GM12878 (cell line): ENCODE results near the gene SLC29A1. TPM values are rescaled to one million over a fixed set of nuclear protein-coding genes. Genes with fewer than 3 reads are reported as not detected.

ENCODE experiments used
- ASH2L ChIP-seq: fragments of 300-600, 200-600 bp; sonication (generic); IDR thresholded peaks from 2 replicates; pipeline ENCODE4 v1.6.1; 2017; ENCODE audit warnings: low read depth, mild to moderate bottlenecking, borderline replicate concordance
- BHLHE40 ChIP-seq, 2 experiments: fragments of 450-650 bp in 1 of 2; IDR thresholded peaks; 2 replicates each; pipeline ENCODE4 v1.6.1; 2011 to 2017; ENCODE audit warnings: low read depth in 2 of 2, borderline replicate concordance in 1 of 2, improper control_type of control experiment in 1 of 2, low read length in 1 of 2, mild to moderate bottlenecking in 1 of 2
- CREB1 ChIP-seq: IDR thresholded peaks from 2 replicates; pipeline ENCODE4 v1.6.1; 2012; ENCODE audit warnings: low read depth, mild to moderate bottlenecking, inconsistent platforms
- E4F1 ChIP-seq: fragments of 450-650 bp; IDR thresholded peaks from 2 replicates; pipeline ENCODE4 v1.6.1; 2018; ENCODE audit warnings: borderline replicate concordance, mild to moderate bottlenecking; ENCODE audit not compliant: partially characterized antibody
- EGR1 ChIP-seq, 2 experiments: IDR thresholded peaks; 1 replicate in 1 of 2; 2 replicates in 1 of 2; pipeline ENCODE4 v1.6.1; 2011 to 2012; ENCODE audit warnings: low read depth in 2 of 2, low read length in 2 of 2, borderline replicate concordance in 1 of 2, mild to moderate bottlenecking in 1 of 2, moderate library complexity in 1 of 2
- FOS ChIP-seq: IDR thresholded peaks from 3 replicates; pipeline ENCODE4 v1.6.1; 2011; ENCODE audit warnings: borderline replicate concordance; ENCODE audit not compliant: insufficient read length; ENCODE audit errors: extremely low read depth
- JUND ChIP-seq: IDR thresholded peaks from 2 replicates; pipeline ENCODE4 v1.6.1; 2012; ENCODE audit warnings: low read depth, mild to moderate bottlenecking, low read length, improper control_type of control experiment, moderate library complexity
- MEF2A ChIP-seq: IDR thresholded peaks from 2 replicates; pipeline ENCODE4 v1.6.1; 2011; ENCODE audit warnings: low read depth, mild to moderate bottlenecking, low read length, moderate library complexity; ENCODE audit not compliant: insufficient read depth
- NR2F1 ChIP-seq: fragments of 450-650 bp; conservative IDR thresholded peaks from 2 replicates; pipeline ENCODE4 v1.6.1; 2017; ENCODE audit warnings: mild to moderate bottlenecking
- NRF1 ChIP-seq: conservative IDR thresholded peaks from 2 replicates; pipeline ENCODE4 v1.6.1; 2011; ENCODE audit warnings: mild to moderate bottlenecking, low read depth, low read length, improper control_type of control experiment
- PAX5 ChIP-seq: IDR thresholded peaks from 2 replicates; pipeline ENCODE4 v1.6.1; 2011; ENCODE audit warnings: low read depth, low read length, borderline replicate concordance
- POLR2A ChIP-seq: IDR thresholded peaks from 2 replicates; pipeline ENCODE4 v1.6.1; 2011; ENCODE audit warnings: low read depth, mild to moderate bottlenecking, low read length
- SMAD5 ChIP-seq: IDR thresholded peaks from 2 replicates; pipeline ENCODE4 v1.6.1; 2016; ENCODE audit warnings: antibody characterized with exemption, low read depth
- TAF1 ChIP-seq: IDR thresholded peaks from 2 replicates; pipeline ENCODE4 v1.6.1; 2011; ENCODE audit warnings: mild to moderate bottlenecking, low read depth, low read length, borderline replicate concordance
- TCF3 ChIP-seq: IDR thresholded peaks from 2 replicates; pipeline ENCODE4 v1.6.1; 2012; ENCODE audit warnings: low read depth, mild to moderate bottlenecking, low read length, borderline replicate concordance; ENCODE audit not compliant: insufficient read depth
- ZBED1 ChIP-seq: IDR thresholded peaks from 2 replicates; pipeline ENCODE4 v1.6.1; 2016; ENCODE audit warnings: borderline replicate concordance
- ZBTB33 ChIP-seq: fragments of 450-650 bp; IDR thresholded peaks from 2 replicates; pipeline ENCODE4 v1.6.1; 2017; ENCODE audit warnings: mild to moderate bottlenecking
- polyA plus RNA-seq, 11 experiments: library from polyadenylated mRNA; depleted of rRNA in 4 of 11; unstranded in 6 of 11; stranded (reverse) in 5 of 11; fragments of >200 nt; fragmentation: Nextera tagmentation in 4 of 11; fragmentation: Illumina TruSeq in 1 of 11; extraction: Ambion mirVana in 4 of 11; extraction: Trizol in 1 of 11; gene quantifications; 1 replicate in 1 of 11; 2 replicates in 10 of 11; pipeline versions ENCODE4 v1.2.1 to v1.2.3, GENCODE V29; 2011 to 2016; ENCODE audit warnings: inconsistent platforms in 2 of 11, missing spikeins in 2 of 11, low read depth in 1 of 11
- total RNA-seq, 4 experiments: library from RNA; depleted of rRNA in 3 of 4; stranded (reverse); fragments of >200 nt in 3 of 4; fragmentation: Illumina TruSeq in 1 of 4; extraction: Trizol in 1 of 4; gene quantifications; 2 replicates each; pipeline versions ENCODE4 v1.2.1 to v1.2.3, GENCODE V29; 2013 to 2021
- TF ChIP-seq, protein P1 (sequence below): IDR thresholded peaks from 2 replicates; pipeline ENCODE4 v1.6.1; 2011; ENCODE audit warnings: low read depth, low read length, improper control_type of control experiment, borderline replicate concordance
- TF ChIP-seq, protein P2 (sequence below): fragments of 450-650 bp; conservative IDR thresholded peaks from 2 replicates; pipeline ENCODE4 v1.6.1; 2017; ENCODE audit warnings: mild to moderate bottlenecking, moderate library complexity
- TF ChIP-seq, protein P3 (sequence below): fragments of 150-350 bp; IDR thresholded peaks from 2 replicates; pipeline ENCODE4 v1.6.1; 2014; ENCODE audit warnings: mild to moderate bottlenecking, low read depth, low read length

SLC29A1 gene
- total and polyA plus RNA-seq, 10 of the 15 experiments (the other 5 are each of a cell fraction or from before 2014, with no cell fraction given) = 10.0 to 132 (median 93.4) TPM

DNA sequence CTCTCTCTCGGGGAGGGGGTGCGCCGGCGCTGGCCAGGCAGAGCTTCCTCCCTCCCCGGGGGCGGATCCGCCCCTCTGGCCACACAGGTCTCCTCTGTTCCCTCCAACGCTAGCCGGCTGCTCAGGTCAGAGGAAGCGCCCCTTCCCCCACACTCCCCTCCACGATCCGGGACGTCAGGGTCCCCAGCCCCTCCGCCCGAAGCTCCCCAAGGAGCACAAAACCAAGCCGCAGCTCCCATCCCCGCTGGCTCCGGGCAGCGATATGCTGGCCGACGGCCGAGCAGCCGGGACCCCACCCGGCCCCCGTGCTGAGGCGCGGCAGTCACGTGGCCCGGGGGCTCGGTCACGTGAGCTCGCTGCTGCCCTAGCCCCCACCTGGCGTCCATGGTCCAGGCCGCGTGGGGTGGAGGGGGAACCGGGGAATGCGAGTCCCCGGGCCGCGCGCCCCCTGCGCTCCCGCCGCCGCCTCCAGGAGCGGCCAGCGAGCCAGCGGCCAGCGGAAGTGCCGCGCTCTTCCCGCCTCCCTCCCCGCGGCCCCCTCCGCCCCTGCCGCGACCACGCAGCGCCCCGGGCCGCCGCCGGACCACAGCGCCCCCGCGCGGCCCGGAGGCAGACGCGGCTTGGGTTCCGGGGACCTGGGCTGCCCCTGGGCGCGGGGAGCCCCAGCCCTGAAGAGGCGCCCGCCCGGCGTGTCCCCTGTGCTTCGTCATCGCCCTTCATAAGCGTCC lies 33.8 kb downstream of the SLC29A1 start, which contains the start of gene SLC35B2 (continued):
- TF ChIP-seq POLR2A (no peak), ZBTB33 (no peak), JUND (no peak), EGR1 (IDR thresholded peaks at IDR 0.05; ENCODE audit: borderline replicate concordance in 1 of 2, low read depth in 2 of 2, low read length in 2 of 2) (peak in 1 of 2 experiments; percentile 78; a peak in 1 of 3 replicates), NRF1 (no peak), SMAD5 (no peak), TAF1 (0 out of 2 replicates have a peak, but pooled peaks have one; percentile 2), NR2F1 (peak; percentile 72), PAX5 (0 out of 2 replicates have a peak, but pooled peaks have one; percentile 11), TCF3 (peak; percentile 70), E4F1 (no peak), ASH2L (no peak), CREB1 (no peak), FOS (peak; percentile 58), BHLHE40 (IDR thresholded peaks at IDR 0.05; ENCODE audit: borderline replicate concordance in 1 of 2, low read depth in 2 of 2, low read length in 1 of 2) (peak; percentile 94 to 99), ZBED1 (peak; percentile 63; the same call in 1 of the 2 replicates), MEF2A (no peak)
- TF ChIP-seq, protein P1, sequence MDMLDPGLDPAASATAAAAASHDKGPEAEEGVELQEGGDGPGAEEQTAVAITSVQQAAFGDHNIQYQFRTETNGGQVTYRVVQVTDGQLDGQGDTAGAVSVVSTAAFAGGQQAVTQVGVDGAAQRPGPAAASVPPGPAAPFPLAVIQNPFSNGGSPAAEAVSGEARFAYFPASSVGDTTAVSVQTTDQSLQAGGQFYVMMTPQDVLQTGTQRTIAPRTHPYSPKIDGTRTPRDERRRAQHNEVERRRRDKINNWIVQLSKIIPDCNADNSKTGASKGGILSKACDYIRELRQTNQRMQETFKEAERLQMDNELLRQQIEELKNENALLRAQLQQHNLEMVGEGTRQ = peak; percentile 95
- TF ChIP-seq, protein P2, sequence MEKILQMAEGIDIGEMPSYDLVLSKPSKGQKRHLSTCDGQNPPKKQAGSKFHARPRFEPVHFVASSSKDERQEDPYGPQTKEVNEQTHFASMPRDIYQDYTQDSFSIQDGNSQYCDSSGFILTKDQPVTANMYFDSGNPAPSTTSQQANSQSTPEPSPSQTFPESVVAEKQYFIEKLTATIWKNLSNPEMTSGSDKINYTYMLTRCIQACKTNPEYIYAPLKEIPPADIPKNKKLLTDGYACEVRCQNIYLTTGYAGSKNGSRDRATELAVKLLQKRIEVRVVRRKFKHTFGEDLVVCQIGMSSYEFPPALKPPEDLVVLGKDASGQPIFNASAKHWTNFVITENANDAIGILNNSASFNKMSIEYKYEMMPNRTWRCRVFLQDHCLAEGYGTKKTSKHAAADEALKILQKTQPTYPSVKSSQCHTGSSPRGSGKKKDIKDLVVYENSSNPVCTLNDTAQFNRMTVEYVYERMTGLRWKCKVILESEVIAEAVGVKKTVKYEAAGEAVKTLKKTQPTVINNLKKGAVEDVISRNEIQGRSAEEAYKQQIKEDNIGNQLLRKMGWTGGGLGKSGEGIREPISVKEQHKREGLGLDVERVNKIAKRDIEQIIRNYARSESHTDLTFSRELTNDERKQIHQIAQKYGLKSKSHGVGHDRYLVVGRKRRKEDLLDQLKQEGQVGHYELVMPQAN = peak; percentile 90
- TF ChIP-seq, protein P3, sequence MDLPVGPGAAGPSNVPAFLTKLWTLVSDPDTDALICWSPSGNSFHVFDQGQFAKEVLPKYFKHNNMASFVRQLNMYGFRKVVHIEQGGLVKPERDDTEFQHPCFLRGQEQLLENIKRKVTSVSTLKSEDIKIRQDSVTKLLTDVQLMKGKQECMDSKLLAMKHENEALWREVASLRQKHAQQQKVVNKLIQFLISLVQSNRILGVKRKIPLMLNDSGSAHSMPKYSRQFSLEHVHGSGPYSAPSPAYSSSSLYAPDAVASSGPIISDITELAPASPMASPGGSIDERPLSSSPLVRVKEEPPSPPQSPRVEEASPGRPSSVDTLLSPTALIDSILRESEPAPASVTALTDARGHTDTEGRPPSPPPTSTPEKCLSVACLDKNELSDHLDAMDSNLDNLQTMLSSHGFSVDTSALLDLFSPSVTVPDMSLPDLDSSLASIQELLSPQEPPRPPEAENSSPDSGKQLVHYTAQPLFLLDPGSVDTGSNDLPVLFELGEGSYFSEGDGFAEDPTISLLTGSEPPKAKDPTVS = no peak
